Thyroid gland (tissue), 4 donors: ENCODE measurements around the gene MOCOS. TPM values are rescaled to one million over a fixed set of nuclear protein-coding genes. Genes with fewer than 3 reads are reported as not detected.

Source experiments
- DNase-seq, 2 donors: peaks; one replicate each; pipeline ENCODE4 v3.0.0-alpha.2; 2019
- H3K27ac ChIP-seq, 3 donors: fragments of 200-600 bp; sonication (generic); 1 replicate in 2 of 3; 2 replicates in 1 of 3; pipeline ENCODE4 v1.5.1; 2016 to 2019; ENCODE audit warnings: mild to moderate bottlenecking in 1 of 3, moderate library complexity in 1 of 3
- H3K27me3 ChIP-seq: fragments of 200-600 bp; sonication (generic); one replicate; pipeline ENCODE4 v1.5.1; 2019
- H3K36me3 ChIP-seq, 2 donors: fragments of 200-600 bp; sonication (generic); one replicate each; pipeline ENCODE4 v1.5.1; 2016 to 2019
- H3K4me1 ChIP-seq, 2 donors: fragments of 200-600 bp; sonication (generic); one replicate each; pipeline ENCODE4 v1.5.1; 2017 to 2019
- H3K4me3 ChIP-seq, 3 donors: fragments of 200-600 bp; sonication (generic); replicated peaks in 1 of 3; 1 replicate in 2 of 3; 2 replicates in 1 of 3; pipeline ENCODE4 v1.5.1; 2016; ENCODE audit warnings: mild to moderate bottlenecking in 1 of 3
- H3K9me3 ChIP-seq: fragments of 200-600 bp; sonication (generic); one replicate; pipeline ENCODE4 v1.5.1; 2017
- CTCF ChIP-seq, 6 experiments: fragments of 200-600 bp in 3 of 6; fragments of 450-650 bp in 3 of 6; sonication (generic) in 3 of 6; IDR thresholded peaks; one replicate each; pipeline ENCODE4 v1.5.1; 2016 to 2019; ENCODE audit warnings: antibody characterized with exemption in 6 of 6, mild to moderate bottlenecking in 2 of 6, inconsistent platforms in 1 of 6, moderate library complexity in 1 of 6
- POLR2A ChIP-seq, 2 donors: fragments of 450-650 bp; IDR thresholded peaks; one replicate each; pipeline ENCODE4 v1.6.1; 2017; ENCODE audit warnings: antibody characterized with exemption in 2 of 2, mild to moderate bottlenecking in 2 of 2, moderate library complexity in 1 of 2
- WGBS, 2 donors: methylation state at CpG; one replicate each; pipeline ENCODE4 v1.1.5; 2017; 5-methylcytosine and 5-hydroxymethylcytosine counted together
- intact Hi-C: fragments of 100-400 bp; cut with DNase I; formaldehyde crosslinking; loops from one replicate; pipeline ENCODE4 v1.15.1; 2023
- total RNA-seq, 4 donors: library from RNA; depleted of rRNA; stranded (reverse); fragments of >200 nt; gene quantifications; one replicate each; pipeline ENCODE4 v1.2.3, GENCODE V29; 2016

The MOCOS gene
- total RNA-seq, 4 donors from 2014 or later, result 0.45 to 1.0 (median 0.75) TPM

- DNase-seq, result no peak
- Histone ChIP-seq H3K27me3 (no peaks in the 10 kb centered on the region), H3K4me1 (peaks cover 0 to 8% of the 10 kb centered on the region in 2 donors), H3K4me3 (no peak overlapping the region), H3K27ac (no peak overlapping the region), H3K9me3 (no peaks in the 10 kb centered on the region), H3K36me3 (peaks cover 17 to 18% of the 10 kb centered on the region in 2 donors)
- intact Hi-C loops, result no loop called here
- 88 to 97% methylated on average over 9 of the region's 9 CpGs for WGBS, 2 donors
- TF ChIP-seq POLR2A (IDR thresholded peaks at IDR 0.05), result no peak
- no peak for TF ChIP-seq CTCF (IDR thresholded peaks at IDR 0.05)
These were observed 10.6 kb upstream of the MOCOS start for GRCh38 chr18:36176711-36177110.

- no peak for DNase-seq
- WGBS, 2 donors, result 83 to 88% methylated on average over 3 of the region's 3 CpGs
These were observed 9.4 kb upstream of the MOCOS start for GRCh38 chr18:36177913-36178312.

GRCh38 chr18:36179562-36180355 is 7.5 kb upstream of the MOCOS start:
- DNase-seq, result peak; percentile 79 to 85
- Histone ChIP-seq H3K27ac (no peak overlapping the region), H3K4me1 (peaks cover 0 to 8% of the 10 kb centered on the region in 2 donors), H3K4me3 (no peak overlapping the region), H3K9me3 (no peaks in the 10 kb centered on the region), H3K36me3 (peaks cover 10 to 14% of the 10 kb centered on the region in 2 donors), H3K27me3 (no peaks in the 10 kb centered on the region)
- TF ChIP-seq POLR2A (IDR thresholded peaks at IDR 0.05) (no peak), CTCF (IDR thresholded peaks at IDR 0.05) (no peak)
- 23 to 26% methylated on average over 7 of the region's 7 CpGs for WGBS, 2 donors
- intact Hi-C loops, result no loop called here

More at GRCh38 chr18:36177913-36178312, 9.4 kb upstream of the MOCOS start:
- H3K4me3 ChIP-seq, result no peak overlapping the region
- H3K27ac ChIP-seq, result no peak overlapping the region
- no peaks in the 10 kb centered on the region for H3K27me3 ChIP-seq
- intact Hi-C loops, result no loop called here
- H3K9me3 ChIP-seq, result no peaks in the 10 kb centered on the region
- TF ChIP-seq POLR2A (IDR thresholded peaks at IDR 0.05) (no peak), CTCF (IDR thresholded peaks at IDR 0.05) (no peak)
- peaks cover 0 to 8% of the 10 kb centered on the region in 2 donors for H3K4me1 ChIP-seq
- H3K36me3 ChIP-seq, result peaks cover 10 to 17% of the 10 kb centered on the region in 2 donors

- H3K27ac ChIP-seq, result no peak overlapping the region
- H3K27me3 ChIP-seq, result no peaks in the 10 kb centered on the region
- no peak overlapping the region for H3K4me3 ChIP-seq
- TF ChIP-seq POLR2A (IDR thresholded peaks at IDR 0.05) (no peak), CTCF (IDR thresholded peaks at IDR 0.05) (no peak)
- intact Hi-C loops, result no loop called here
- H3K4me1 ChIP-seq, result peaks cover 3 to 13% of the 10 kb centered on the region in 2 donors
- WGBS, 2 donors, result 80 to 89% methylated on average over 6 of the region's 6 CpGs
- H3K9me3 ChIP-seq, result no peaks in the 10 kb centered on the region
- no peak for DNase-seq
- peaks cover under 1 to 4% of the 10 kb centered on the region in 2 donors for H3K36me3 ChIP-seq
These were observed 5.9 kb upstream of the MOCOS start for GRCh38 chr18:36181441-36181840.

- DNase-seq, result no peak
- 90 to 93% methylated on average over 3 of the region's 3 CpGs for WGBS, 2 donors
- intact Hi-C loops, result no loop called here
- Histone ChIP-seq H3K4me1 (peaks cover 4 to 14% of the 10 kb centered on the region in 2 donors), H3K27ac (no peak overlapping the region), H3K36me3 (no peaks in the 10 kb centered on the region), H3K9me3 (no peaks in the 10 kb centered on the region), H3K4me3 (no peak overlapping the region), H3K27me3 (no peaks in the 10 kb centered on the region)
- TF ChIP-seq CTCF (IDR thresholded peaks at IDR 0.05) (no peak), POLR2A (IDR thresholded peaks at IDR 0.05) (no peak)
These were observed 5.3 kb upstream of the MOCOS start for GRCh38 chr18:36181898-36182506.
